ENCODE data around the gene ZNF621.

The ZNF621 gene

DNA sequence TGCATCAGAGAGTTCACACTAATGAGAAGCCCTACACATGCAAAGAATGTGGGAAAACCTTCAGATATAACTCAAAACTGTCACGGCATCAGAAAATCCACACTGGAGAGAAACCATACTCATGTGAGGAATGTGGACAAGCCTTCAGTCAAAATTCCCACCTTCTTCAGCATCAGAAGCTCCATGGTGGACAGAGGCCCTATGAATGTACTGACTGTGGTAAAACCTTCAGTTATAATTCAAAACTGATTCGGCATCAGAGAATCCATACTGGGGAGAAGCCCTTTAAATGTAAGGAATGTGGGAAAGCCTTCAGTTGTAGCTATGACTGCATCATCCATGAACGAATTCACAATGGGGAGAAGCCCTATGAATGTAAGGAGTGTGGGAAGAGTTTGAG, 37.6 kb upstream of the ZNF621 start:
- no peak for TF ChIP-seq EZH2phosphoT487 (conservative IDR thresholded peaks at IDR 0.05; ENCODE audit: low read length)
- TF ChIP-seq, protein P1, sequence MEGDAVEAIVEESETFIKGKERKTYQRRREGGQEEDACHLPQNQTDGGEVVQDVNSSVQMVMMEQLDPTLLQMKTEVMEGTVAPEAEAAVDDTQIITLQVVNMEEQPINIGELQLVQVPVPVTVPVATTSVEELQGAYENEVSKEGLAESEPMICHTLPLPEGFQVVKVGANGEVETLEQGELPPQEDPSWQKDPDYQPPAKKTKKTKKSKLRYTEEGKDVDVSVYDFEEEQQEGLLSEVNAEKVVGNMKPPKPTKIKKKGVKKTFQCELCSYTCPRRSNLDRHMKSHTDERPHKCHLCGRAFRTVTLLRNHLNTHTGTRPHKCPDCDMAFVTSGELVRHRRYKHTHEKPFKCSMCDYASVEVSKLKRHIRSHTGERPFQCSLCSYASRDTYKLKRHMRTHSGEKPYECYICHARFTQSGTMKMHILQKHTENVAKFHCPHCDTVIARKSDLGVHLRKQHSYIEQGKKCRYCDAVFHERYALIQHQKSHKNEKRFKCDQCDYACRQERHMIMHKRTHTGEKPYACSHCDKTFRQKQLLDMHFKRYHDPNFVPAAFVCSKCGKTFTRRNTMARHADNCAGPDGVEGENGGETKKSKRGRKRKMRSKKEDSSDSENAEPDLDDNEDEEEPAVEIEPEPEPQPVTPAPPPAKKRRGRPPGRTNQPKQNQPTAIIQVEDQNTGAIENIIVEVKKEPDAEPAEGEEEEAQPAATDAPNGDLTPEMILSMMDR (IDR thresholded peaks at IDR 0.05; ENCODE audit: insufficient read depth, low read length, poor library complexity, severe bottlenecking), result no peak
- H3K4me2 ChIP-seq (ENCODE audit: low read depth, low read length, poor library complexity, severe bottlenecking), result no peak overlapping the region
- no peaks in the 10 kb centered on the region for H4K20me1 ChIP-seq (ENCODE audit: low read depth, low read length)
- no peak overlapping the region for H3K9ac ChIP-seq (ENCODE audit: low read length)
- no peaks in the 10 kb centered on the region for H3K9me2 ChIP-seq (replicated peaks; ENCODE audit: insufficient read depth, low read length)
- no peak overlapping the region for H2AFZ ChIP-seq (ENCODE audit: low read depth, low read length, severe bottlenecking)
- H3K36me3 ChIP-seq (ENCODE audit: low read length), result no peaks in the 10 kb centered on the region
- no peak overlapping the region for H3K27ac ChIP-seq (ENCODE audit: low read depth, low read length)
- H3K79me2 ChIP-seq (ENCODE audit: insufficient read depth, low read length), result no peaks in the 10 kb centered on the region
- no peaks in the 10 kb centered on the region for H3K27me3 ChIP-seq (ENCODE audit: low read length)
- H3F3A ChIP-seq (ENCODE audit: insufficient read depth), result no peaks in the 10 kb centered on the region
- H3K4me3 ChIP-seq (ENCODE audit: insufficient read depth, low read length, poor library complexity, severe bottlenecking), result no peak overlapping the region
- no peaks in the 10 kb centered on the region for H3K9me3 ChIP-seq (ENCODE audit: insufficient read depth, low read length)

DNA sequence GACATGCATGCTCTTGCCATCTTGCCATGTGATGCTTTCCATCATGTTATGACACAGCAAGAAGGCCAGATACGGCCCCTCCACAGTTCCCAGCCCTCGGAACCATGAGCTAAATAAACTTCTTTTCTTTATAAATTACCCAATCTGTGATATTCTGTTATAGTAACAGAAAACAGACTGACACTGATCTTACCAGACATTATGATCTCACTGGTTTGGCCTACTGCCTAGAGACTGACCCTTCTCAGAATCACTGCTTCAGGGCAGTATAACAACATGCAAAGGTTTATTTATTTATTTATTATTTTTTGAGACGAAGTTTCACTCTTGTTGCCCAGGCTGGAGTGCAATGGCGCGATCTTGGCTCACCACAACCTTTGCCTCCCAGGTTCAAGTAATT, 33.8 kb upstream of the ZNF621 start:
- no peak overlapping the region for H3K4me2 ChIP-seq (ENCODE audit: low read depth, low read length, poor library complexity, severe bottlenecking)
- H3K9ac ChIP-seq (ENCODE audit: low read length), result no peak overlapping the region
- no peaks in the 10 kb centered on the region for H3K9me3 ChIP-seq (ENCODE audit: insufficient read depth, low read length)
- no peak overlapping the region for H3K27ac ChIP-seq (ENCODE audit: low read depth, low read length)
- no peaks in the 10 kb centered on the region for H3K79me2 ChIP-seq (ENCODE audit: insufficient read depth, low read length)
- H2AFZ ChIP-seq (ENCODE audit: low read depth, low read length, severe bottlenecking), result no peak overlapping the region
- no peaks in the 10 kb centered on the region for H3F3A ChIP-seq (ENCODE audit: insufficient read depth)
- H4K20me1 ChIP-seq (ENCODE audit: low read depth, low read length), result no peaks in the 10 kb centered on the region
- H3K27me3 ChIP-seq (ENCODE audit: low read length), result no peaks in the 10 kb centered on the region
- H3K4me3 ChIP-seq (ENCODE audit: insufficient read depth, low read length, poor library complexity, severe bottlenecking), result no peak overlapping the region
- TF ChIP-seq, protein P1 (IDR thresholded peaks at IDR 0.05; ENCODE audit: insufficient read depth, low read length, poor library complexity, severe bottlenecking), result no peak
- TF ChIP-seq EZH2phosphoT487 (conservative IDR thresholded peaks at IDR 0.05; ENCODE audit: low read length), result no peak
- no peaks in the 10 kb centered on the region for H3K9me2 ChIP-seq (replicated peaks; ENCODE audit: insufficient read depth, low read length)
- no peaks in the 10 kb centered on the region for H3K36me3 ChIP-seq (ENCODE audit: low read length)

DNA sequence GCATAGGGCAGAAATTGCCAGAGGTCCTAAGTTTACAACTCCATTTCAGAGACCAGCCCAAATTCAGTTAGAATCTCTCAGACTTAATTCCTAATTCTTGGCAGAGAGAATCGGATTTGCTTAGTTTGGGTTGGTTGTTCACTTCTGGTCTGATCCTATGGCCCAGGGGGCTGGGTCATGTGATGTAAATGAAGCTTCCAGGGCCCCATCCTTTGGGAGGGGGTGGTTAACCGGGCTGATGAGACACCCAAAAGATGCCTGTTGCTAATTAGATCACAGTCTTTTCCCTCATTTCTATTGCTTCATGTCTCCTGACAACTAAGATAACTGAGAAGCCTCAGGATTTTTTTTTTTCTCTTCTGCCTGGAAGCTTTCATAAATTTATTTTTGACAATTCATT, 30.1 kb upstream of the ZNF621 start:
- H3K36me3 ChIP-seq (ENCODE audit: low read length), result no peaks in the 10 kb centered on the region
- no peaks in the 10 kb centered on the region for H3K9me3 ChIP-seq (ENCODE audit: insufficient read depth, low read length)
- no peak overlapping the region for H3K9ac ChIP-seq (ENCODE audit: low read length)
- H3K27ac ChIP-seq (ENCODE audit: low read depth, low read length), result no peak overlapping the region
- no peak overlapping the region for H3K4me3 ChIP-seq (ENCODE audit: insufficient read depth, low read length, poor library complexity, severe bottlenecking)
- H3K27me3 ChIP-seq (ENCODE audit: low read length), result no peaks in the 10 kb centered on the region
- no peaks in the 10 kb centered on the region for H4K20me1 ChIP-seq (ENCODE audit: low read depth, low read length)
- H2AFZ ChIP-seq (ENCODE audit: low read depth, low read length, severe bottlenecking), result no peak overlapping the region
- TF ChIP-seq, protein P1 (IDR thresholded peaks at IDR 0.05; ENCODE audit: insufficient read depth, low read length, poor library complexity, severe bottlenecking), result no peak
- TF ChIP-seq EZH2phosphoT487 (conservative IDR thresholded peaks at IDR 0.05; ENCODE audit: low read length), result no peak
- H3K79me2 ChIP-seq (ENCODE audit: insufficient read depth, low read length), result no peaks in the 10 kb centered on the region
- no peaks in the 10 kb centered on the region for H3F3A ChIP-seq (ENCODE audit: insufficient read depth)
- no peaks in the 10 kb centered on the region for H3K9me2 ChIP-seq (replicated peaks; ENCODE audit: insufficient read depth, low read length)
- no peak overlapping the region for H3K4me2 ChIP-seq (ENCODE audit: low read depth, low read length, poor library complexity, severe bottlenecking)

Data from SU-DHL-6 (cell line).